Vagina (tissue), 2 donors: Measurements from ENCODE around the gene LRMDA. TPM values are rescaled to one million over a fixed set of nuclear protein-coding genes. Genes with fewer than 3 reads are reported as not detected.

ENCODE experiments used
- DNase-seq, 2 donors: peaks; one replicate each; pipeline ENCODE4 v3.0.0-alpha.2; 2017; ENCODE audit errors: extremely low spot score in 2 of 2
- H3K27ac ChIP-seq: fragments of 200-600 bp; sonication (generic); one replicate; pipeline ENCODE4 v1.5.1; 2019
- H3K27me3 ChIP-seq: fragments of 200-600 bp; sonication (generic); one replicate; pipeline ENCODE4 v1.5.1; 2019
- H3K36me3 ChIP-seq, 2 donors: fragments of 200-600 bp; sonication (generic); one replicate each; pipeline ENCODE4 v1.5.1; 2017 to 2019
- H3K4me1 ChIP-seq: fragments of 200-600 bp; sonication (generic); one replicate; pipeline ENCODE4 v1.5.1; 2019
- H3K4me3 ChIP-seq, 2 donors: fragments of 200-600 bp; sonication (generic); 1 replicate in 1 of 2; 2 replicates in 1 of 2; pipeline ENCODE4 v1.5.1; 2016 to 2019
- H3K9me3 ChIP-seq: fragments of 200-600 bp; sonication (generic); one replicate; pipeline ENCODE4 v1.5.1; 2019
- POLR2A ChIP-seq, 2 donors: fragments of 450-650 bp; IDR thresholded peaks; one replicate each; pipeline ENCODE4 v1.6.1; 2017; ENCODE audit warnings: antibody characterized with exemption in 2 of 2, mild to moderate bottlenecking in 2 of 2, moderate library complexity in 2 of 2
- POLR2AphosphoS5 ChIP-seq, 2 donors: sonication (generic); formaldehyde crosslinking; IDR thresholded peaks; one replicate each; pipeline ENCODE4 v1.9.0; 2017; ENCODE audit warnings: antibody characterized with exemption in 2 of 2, mild to moderate bottlenecking in 2 of 2, low read depth in 1 of 2; ENCODE audit not compliant: insufficient read depth in 1 of 2
- intact Hi-C: fragments of 100-400 bp; cut with DNase I; formaldehyde crosslinking; loops from one replicate; pipeline ENCODE4 v1.15.1; 2023
- total RNA-seq: library from RNA; depleted of rRNA; stranded (reverse); fragments of >200 nt; gene quantifications from one replicate; pipeline ENCODE4 v1.2.3, GENCODE V29; 2016
- TF ChIP-seq, protein P1 (sequence below), 3 experiments: fragments of 450-650 bp in 2 of 3; fragments of 200-600 bp in 1 of 3; sonication (generic) in 1 of 3; IDR thresholded peaks; one replicate each; pipeline ENCODE4 v1.5.1; 2017 to 2019; ENCODE audit warnings: antibody characterized with exemption in 3 of 3, mild to moderate bottlenecking in 2 of 3, moderate library complexity in 2 of 3

The LRMDA gene
- total RNA-seq, 1 donor from 2014 or later = 22.6 TPM

GRCh38 chr10:76089556-76090180 lies 658.2 kb downstream of the LRMDA start:
- no peaks in the 10 kb centered on the region for H3K36me3 ChIP-seq
- no peak for DNase-seq
- no peak overlapping the region for H3K4me3 ChIP-seq
- H3K4me1 ChIP-seq = peaks cover 8% of the 10 kb centered on the region
- no peak for TF ChIP-seq POLR2A (IDR thresholded peaks at IDR 0.05)
- TF ChIP-seq, protein P1, sequence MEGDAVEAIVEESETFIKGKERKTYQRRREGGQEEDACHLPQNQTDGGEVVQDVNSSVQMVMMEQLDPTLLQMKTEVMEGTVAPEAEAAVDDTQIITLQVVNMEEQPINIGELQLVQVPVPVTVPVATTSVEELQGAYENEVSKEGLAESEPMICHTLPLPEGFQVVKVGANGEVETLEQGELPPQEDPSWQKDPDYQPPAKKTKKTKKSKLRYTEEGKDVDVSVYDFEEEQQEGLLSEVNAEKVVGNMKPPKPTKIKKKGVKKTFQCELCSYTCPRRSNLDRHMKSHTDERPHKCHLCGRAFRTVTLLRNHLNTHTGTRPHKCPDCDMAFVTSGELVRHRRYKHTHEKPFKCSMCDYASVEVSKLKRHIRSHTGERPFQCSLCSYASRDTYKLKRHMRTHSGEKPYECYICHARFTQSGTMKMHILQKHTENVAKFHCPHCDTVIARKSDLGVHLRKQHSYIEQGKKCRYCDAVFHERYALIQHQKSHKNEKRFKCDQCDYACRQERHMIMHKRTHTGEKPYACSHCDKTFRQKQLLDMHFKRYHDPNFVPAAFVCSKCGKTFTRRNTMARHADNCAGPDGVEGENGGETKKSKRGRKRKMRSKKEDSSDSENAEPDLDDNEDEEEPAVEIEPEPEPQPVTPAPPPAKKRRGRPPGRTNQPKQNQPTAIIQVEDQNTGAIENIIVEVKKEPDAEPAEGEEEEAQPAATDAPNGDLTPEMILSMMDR (IDR thresholded peaks at IDR 0.05) = no peak
- no peak for TF ChIP-seq POLR2AphosphoS5 (IDR thresholded peaks at IDR 0.05; ENCODE audit: insufficient read depth in 1 of 2, low read depth in 1 of 2)
- no peak overlapping the region for H3K27ac ChIP-seq
- no peaks in the 10 kb centered on the region for H3K9me3 ChIP-seq
- intact Hi-C loops = loop anchor here (5.0 kb wide), 1 partner anchor 692 kb away; no protein-coding TSS in a partner anchor
- no peaks in the 10 kb centered on the region for H3K27me3 ChIP-seq

DNA sequence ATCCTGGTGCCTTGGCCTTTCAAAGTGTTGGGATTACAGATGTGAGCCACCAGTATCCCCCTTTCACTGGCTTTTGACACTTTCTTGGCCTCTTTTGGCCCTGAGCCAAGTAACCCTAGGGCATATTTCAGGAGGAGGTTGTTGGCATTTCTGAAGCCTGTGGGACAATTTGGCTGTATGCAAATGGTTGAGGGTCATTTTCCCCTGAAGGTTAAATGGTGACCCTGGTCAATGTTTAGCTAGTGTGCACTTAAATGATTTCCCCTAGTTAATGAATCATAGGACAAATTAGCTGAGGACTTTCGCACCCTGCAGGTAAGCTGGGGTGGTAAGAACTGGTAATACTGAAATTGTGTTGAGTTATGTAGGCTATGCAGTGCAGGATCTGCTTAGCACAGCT lies 660.5 kb downstream of the LRMDA start:
- no peaks in the 10 kb centered on the region for H3K9me3 ChIP-seq
- H3K4me1 ChIP-seq = no peaks in the 10 kb centered on the region
- DNase-seq = peak in 1 of 2 donors; percentile 62
- H3K4me3 ChIP-seq = no peak overlapping the region
- H3K27me3 ChIP-seq = no peaks in the 10 kb centered on the region
- intact Hi-C loops = no loop called here
- H3K36me3 ChIP-seq = no peaks in the 10 kb centered on the region
- TF ChIP-seq POLR2A (IDR thresholded peaks at IDR 0.05) (no peak), POLR2AphosphoS5 (IDR thresholded peaks at IDR 0.05; ENCODE audit: insufficient read depth in 1 of 2, low read depth in 1 of 2) (no peak)
- TF ChIP-seq, protein P1 (IDR thresholded peaks at IDR 0.05) = no peak
- H3K27ac ChIP-seq = no peak overlapping the region

- no peak overlapping the region for H3K4me3 ChIP-seq
- peak in 1 of 2 donors; percentile 32 for DNase-seq
- no peaks in the 10 kb centered on the region for H3K27me3 ChIP-seq
- no peaks in the 10 kb centered on the region for H3K4me1 ChIP-seq
- H3K36me3 ChIP-seq = no peaks in the 10 kb centered on the region
- no peak overlapping the region for H3K27ac ChIP-seq
- TF ChIP-seq POLR2AphosphoS5 (IDR thresholded peaks at IDR 0.05; ENCODE audit: insufficient read depth in 1 of 2, low read depth in 1 of 2) = no peak
- no peak for TF ChIP-seq POLR2A (IDR thresholded peaks at IDR 0.05)
- TF ChIP-seq, protein P1 (IDR thresholded peaks at IDR 0.05) = no peak
- no peaks in the 10 kb centered on the region for H3K9me3 ChIP-seq
- intact Hi-C loops = no loop called here
These were observed 675.2 kb downstream of the LRMDA start for GRCh38 chr10:76106611-76107010.

DNA sequence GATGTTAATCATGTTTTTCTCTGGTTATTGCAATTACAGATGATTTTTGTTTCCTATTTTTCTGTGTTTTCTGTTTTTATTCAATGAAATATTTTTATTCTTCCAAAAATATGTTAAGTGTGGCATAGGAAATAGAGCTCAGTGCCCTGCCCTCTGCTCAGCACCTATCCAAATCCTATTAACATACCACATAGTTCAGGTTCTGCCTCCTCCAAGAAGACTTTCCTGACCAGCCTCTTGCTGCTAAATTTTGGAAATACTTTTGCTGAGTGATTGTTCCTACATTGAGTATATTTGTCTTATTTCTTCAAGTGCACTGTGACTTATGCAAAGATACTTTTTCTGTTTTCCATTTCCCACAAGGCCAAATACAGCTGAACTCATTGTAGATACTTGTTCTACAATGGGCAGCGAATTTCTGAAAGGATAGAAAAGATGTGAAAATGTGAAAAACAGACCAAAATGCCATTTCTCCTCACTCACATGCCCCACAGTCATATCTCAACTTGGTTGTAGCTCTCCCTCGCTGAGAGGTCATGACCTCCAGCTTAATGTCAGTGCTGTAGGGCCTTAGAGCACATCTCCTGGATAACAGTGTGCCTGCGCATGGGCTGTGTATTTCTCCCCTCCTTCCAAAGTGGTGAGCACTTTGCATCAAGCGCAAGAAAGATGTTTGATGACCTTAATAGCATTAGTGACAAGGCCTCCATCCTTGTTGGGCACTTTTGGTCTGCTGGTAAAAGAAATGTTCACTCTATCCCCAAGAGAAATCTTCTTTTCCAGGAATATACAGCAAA lies 677.3 kb downstream of the LRMDA start:
- no peaks in the 10 kb centered on the region for H3K4me1 ChIP-seq
- no peaks in the 10 kb centered on the region for H3K27me3 ChIP-seq
- no peak overlapping the region for H3K27ac ChIP-seq
- DNase-seq = no peak
- TF ChIP-seq POLR2AphosphoS5 (IDR thresholded peaks at IDR 0.05; ENCODE audit: insufficient read depth in 1 of 2, low read depth in 1 of 2) (no peak), POLR2A (IDR thresholded peaks at IDR 0.05) (no peak)
- TF ChIP-seq, protein P1 (IDR thresholded peaks at IDR 0.05) = no peak
- intact Hi-C loops = no loop called here
- no peaks in the 10 kb centered on the region for H3K36me3 ChIP-seq
- no peaks in the 10 kb centered on the region for H3K9me3 ChIP-seq
- no peak overlapping the region for H3K4me3 ChIP-seq

- no peak overlapping the region for H3K27ac ChIP-seq
- intact Hi-C loops = no loop called here
- TF ChIP-seq POLR2A (IDR thresholded peaks at IDR 0.05) (no peak), POLR2AphosphoS5 (IDR thresholded peaks at IDR 0.05; ENCODE audit: insufficient read depth in 1 of 2, low read depth in 1 of 2) (no peak)
- TF ChIP-seq, protein P1 (IDR thresholded peaks at IDR 0.05) = no peak
- no peaks in the 10 kb centered on the region for H3K9me3 ChIP-seq
- no peaks in the 10 kb centered on the region for H3K36me3 ChIP-seq
- H3K4me3 ChIP-seq = peak overlapping the region in 1 of 2 donors; percentile 36
- DNase-seq = no peak
- H3K27me3 ChIP-seq = no peaks in the 10 kb centered on the region
- no peaks in the 10 kb centered on the region for H3K4me1 ChIP-seq
These were observed 680.0 kb downstream of the LRMDA start for GRCh38 chr10:76111404-76111803.
